GM12801 (cell line): ENCODE results near the gene KLHL21.

Source experiments
- CTCF ChIP-seq: IDR thresholded peaks from one replicate; pipeline ENCODE4 v1.5.1; 2011; ENCODE audit warnings: control low read depth; ENCODE audit not compliant: insufficient read length; ENCODE audit errors: extremely low read depth

The KLHL21 gene

GRCh38 chr1:6612641-6613360, 10.1 kb upstream of the KLHL21 start:
- no peak for TF ChIP-seq CTCF

GRCh38 chr1:6603915-6604558, 1.4 kb upstream of the KLHL21 start:
- TF ChIP-seq CTCF = no peak

DNA sequence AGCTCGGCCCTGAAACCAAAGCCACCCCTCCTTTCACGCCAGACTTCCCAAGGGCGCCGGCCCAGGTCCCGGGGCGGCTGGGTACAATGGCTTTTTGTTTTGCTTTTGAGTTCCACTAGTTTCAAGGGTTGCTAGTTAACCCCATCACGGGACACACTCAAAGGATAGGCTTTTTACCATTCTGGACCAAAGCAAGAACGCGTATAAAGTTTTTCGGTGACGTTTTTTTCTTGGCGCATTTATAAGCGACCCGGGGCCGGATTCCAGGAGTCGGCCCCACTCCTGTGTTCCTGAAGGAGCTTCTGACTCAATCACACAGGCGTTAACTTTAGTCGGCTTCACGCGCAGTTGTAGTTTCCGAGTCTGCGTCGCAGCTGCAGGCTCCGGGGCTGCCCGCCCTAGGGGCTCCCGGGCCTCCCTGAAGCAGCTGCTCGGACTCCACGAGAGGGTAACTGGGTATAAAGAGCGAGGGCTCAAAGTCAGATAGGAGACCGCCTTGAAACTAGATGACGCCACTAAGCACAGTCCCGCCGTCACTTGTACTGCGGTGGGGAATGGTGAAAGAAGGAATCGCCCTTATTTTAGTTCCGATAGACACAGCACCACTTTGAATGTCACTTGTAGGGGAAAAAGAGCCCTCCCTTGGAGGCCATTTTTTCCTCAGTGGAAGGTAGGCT, 707 bp upstream of the KLHL21 start:
- no peak for TF ChIP-seq CTCF

- TF ChIP-seq CTCF = no peak
Observed at GRCh38 chr1:6601923-6602668, 573 bp downstream of the KLHL21 start.

DNA sequence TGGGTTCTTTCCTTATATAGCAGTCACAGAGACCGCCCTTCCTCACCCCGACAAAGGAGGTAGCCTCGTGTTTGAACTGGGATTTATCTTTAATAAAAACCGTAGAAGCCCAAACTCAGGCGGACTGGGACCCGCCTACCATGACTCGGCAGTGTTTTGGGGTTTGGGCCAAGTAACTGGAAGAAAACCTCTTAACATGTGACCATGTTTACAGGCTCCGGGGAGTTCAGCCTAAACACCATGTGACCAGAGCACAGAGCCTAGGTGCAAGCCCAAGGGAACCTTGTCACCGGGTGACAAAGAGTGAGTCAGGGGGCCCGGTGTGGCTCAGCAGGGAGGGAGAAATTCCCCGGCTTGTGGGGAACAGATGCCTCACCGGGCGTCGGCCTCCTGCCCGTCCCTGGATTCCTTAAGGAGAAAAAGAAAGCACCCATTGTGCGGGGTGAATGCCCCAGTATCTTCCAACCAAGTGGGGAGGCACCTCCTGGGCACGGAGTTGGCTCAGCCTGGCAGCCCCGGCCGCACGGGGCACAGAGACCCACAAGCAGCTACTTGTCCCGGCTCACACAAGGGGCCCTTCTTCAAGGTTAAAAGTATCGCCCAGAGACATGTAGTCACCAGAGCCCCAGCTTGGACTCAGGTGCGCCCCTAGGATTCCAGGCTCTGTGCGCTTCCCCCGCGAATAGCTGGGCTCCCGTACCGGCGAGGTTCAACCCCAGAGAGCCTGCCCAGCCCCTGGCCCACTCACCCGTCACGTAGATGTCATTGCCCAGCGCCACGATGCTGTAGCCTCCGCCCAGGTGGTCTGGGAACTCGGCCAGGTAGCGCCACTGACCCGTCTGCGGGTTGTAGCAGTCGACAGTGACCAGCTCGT, 1.4 kb downstream of the KLHL21 start:
- TF ChIP-seq CTCF = no peak

GRCh38 chr1:6600410-6601048, 2.1 kb downstream of the KLHL21 start:
- no peak for TF ChIP-seq CTCF
